Suprapubic skin (tissue), 4 donors: ENCODE results near the gene XNDC1N. TPM values are rescaled to one million over a fixed set of nuclear protein-coding genes. Genes with fewer than 3 reads are reported as not detected.

Source experiments
- DNase-seq, 2 donors: peaks; one replicate each; pipeline ENCODE4 v3.0.0-alpha.2; 2019; ENCODE audit warnings: low spot score in 2 of 2
- H3K27ac ChIP-seq: fragments of 200-600 bp; sonication (generic); one replicate; pipeline ENCODE4 v1.5.1; 2019
- H3K27me3 ChIP-seq: fragments of 200-600 bp; sonication (generic); one replicate; pipeline ENCODE4 v1.5.1; 2019
- H3K36me3 ChIP-seq: fragments of 200-600 bp; sonication (generic); one replicate; pipeline ENCODE4 v1.5.1; 2019
- H3K4me1 ChIP-seq: fragments of 200-600 bp; sonication (generic); one replicate; pipeline ENCODE4 v1.5.1; 2019
- H3K4me3 ChIP-seq: fragments of 200-600 bp; sonication (generic); one replicate; pipeline ENCODE4 v1.5.1; 2019; ENCODE audit warnings: mild to moderate bottlenecking
- H3K9me3 ChIP-seq: fragments of 200-600 bp; sonication (generic); one replicate; pipeline ENCODE4 v1.5.1; 2019
- EP300 ChIP-seq: sonication (generic); formaldehyde crosslinking; IDR thresholded peaks from one replicate; pipeline ENCODE4 v1.6.1; 2017; ENCODE audit warnings: antibody characterized with exemption
- POLR2A ChIP-seq, 2 donors: fragments of 450-650 bp; IDR thresholded peaks; one replicate each; pipeline ENCODE4 v1.6.1; 2017; ENCODE audit warnings: antibody characterized with exemption in 2 of 2, mild to moderate bottlenecking in 2 of 2, moderate library complexity in 2 of 2
- POLR2AphosphoS5 ChIP-seq, 3 donors: sonication (generic); formaldehyde crosslinking; IDR thresholded peaks; one replicate each; pipeline ENCODE4 v1.6.1; 2017; ENCODE audit warnings: antibody characterized with exemption in 3 of 3
- WGBS: methylation state at CpG from one replicate; pipeline ENCODE4 v1.1.5; 2018; 5-methylcytosine and 5-hydroxymethylcytosine counted together
- total RNA-seq, 4 donors: library from RNA; depleted of rRNA; stranded (reverse); fragments of >200 nt; gene quantifications; one replicate each; pipeline ENCODE4 v1.1.0, GENCODE V29; 2016
- TF ChIP-seq, protein P1 (sequence below), 2 donors: fragments of 200-600 bp in 1 of 2; fragments of 450-650 bp in 1 of 2; sonication (generic) in 1 of 2; IDR thresholded peaks; one replicate each; pipeline ENCODE4 v1.5.1; 2016 to 2019; ENCODE audit warnings: antibody characterized with exemption in 2 of 2, mild to moderate bottlenecking in 1 of 2, moderate library complexity in 1 of 2

Gene XNDC1N
- total RNA-seq, 4 donors from 2014 or later: 3.6 to 25.3 (median 5.2) TPM

DNA sequence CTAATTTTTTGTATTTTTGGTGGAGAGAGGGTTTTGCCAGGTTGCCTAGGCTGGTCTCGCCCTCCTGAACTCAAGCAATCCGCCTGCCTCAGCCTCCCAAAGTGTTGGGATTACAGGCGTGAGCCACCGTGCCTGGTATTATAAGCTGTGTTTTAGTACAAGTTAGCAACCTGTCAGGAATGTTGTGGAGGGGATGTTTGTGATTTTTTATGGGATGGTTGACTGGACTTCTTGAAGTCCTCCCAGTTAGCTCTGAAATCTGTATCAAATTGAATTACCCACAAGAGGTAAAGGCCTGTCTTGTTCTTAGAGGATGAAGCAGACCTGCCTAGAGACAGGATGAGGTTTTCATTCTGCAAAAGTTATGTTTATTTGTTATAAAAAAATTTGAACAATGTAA is 36.2 kb upstream of the XNDC1N start:
- Histone ChIP-seq H3K36me3 (peaks cover 64% of the 10 kb centered on the region), H3K4me1 (no peaks in the 10 kb centered on the region), H3K27ac (no peak overlapping the region), H3K4me3 (no peak overlapping the region), H3K9me3 (no peaks in the 10 kb centered on the region), H3K27me3 (no peaks in the 10 kb centered on the region)
- no peak for TF ChIP-seq EP300
- no peak for TF ChIP-seq POLR2A (IDR thresholded peaks at IDR 0.05)
- TF ChIP-seq, protein P1, sequence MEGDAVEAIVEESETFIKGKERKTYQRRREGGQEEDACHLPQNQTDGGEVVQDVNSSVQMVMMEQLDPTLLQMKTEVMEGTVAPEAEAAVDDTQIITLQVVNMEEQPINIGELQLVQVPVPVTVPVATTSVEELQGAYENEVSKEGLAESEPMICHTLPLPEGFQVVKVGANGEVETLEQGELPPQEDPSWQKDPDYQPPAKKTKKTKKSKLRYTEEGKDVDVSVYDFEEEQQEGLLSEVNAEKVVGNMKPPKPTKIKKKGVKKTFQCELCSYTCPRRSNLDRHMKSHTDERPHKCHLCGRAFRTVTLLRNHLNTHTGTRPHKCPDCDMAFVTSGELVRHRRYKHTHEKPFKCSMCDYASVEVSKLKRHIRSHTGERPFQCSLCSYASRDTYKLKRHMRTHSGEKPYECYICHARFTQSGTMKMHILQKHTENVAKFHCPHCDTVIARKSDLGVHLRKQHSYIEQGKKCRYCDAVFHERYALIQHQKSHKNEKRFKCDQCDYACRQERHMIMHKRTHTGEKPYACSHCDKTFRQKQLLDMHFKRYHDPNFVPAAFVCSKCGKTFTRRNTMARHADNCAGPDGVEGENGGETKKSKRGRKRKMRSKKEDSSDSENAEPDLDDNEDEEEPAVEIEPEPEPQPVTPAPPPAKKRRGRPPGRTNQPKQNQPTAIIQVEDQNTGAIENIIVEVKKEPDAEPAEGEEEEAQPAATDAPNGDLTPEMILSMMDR (IDR thresholded peaks at IDR 0.05): no peak
- no peak for TF ChIP-seq POLR2AphosphoS5 (IDR thresholded peaks at IDR 0.05)
- WGBS: 89% methylated on average over 4 of the region's 4 CpGs
- DNase-seq: no peak

DNA sequence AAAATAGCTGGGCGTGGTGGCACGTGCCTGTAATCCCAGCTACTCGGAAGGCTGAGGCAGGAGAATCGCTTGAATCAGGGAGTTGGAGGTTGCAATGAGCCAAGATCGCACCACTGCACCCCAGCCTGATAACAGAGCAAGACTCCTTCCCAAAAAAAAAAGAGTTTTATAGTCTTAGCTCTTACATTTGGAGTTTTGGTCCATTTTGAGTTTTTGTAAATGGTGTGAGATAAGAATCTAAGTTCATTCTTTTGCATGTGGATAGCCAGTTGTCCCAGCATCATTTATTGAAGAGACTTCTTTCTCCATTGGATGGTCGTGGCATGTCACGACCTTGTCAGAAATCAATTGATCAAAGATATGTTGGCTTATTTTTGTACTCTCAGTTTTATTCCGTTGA is 35.1 kb upstream of the XNDC1N start:
- Histone ChIP-seq H3K27ac (no peak overlapping the region), H3K4me1 (no peaks in the 10 kb centered on the region), H3K36me3 (peaks cover 59% of the 10 kb centered on the region), H3K4me3 (no peak overlapping the region), H3K27me3 (no peaks in the 10 kb centered on the region), H3K9me3 (no peaks in the 10 kb centered on the region)
- DNase-seq: no peak
- 93% methylated on average over 8 of the region's 8 CpGs for whole genome bisulfite sequencing
- TF ChIP-seq POLR2AphosphoS5 (IDR thresholded peaks at IDR 0.05) (no peak), EP300 (no peak), POLR2A (IDR thresholded peaks at IDR 0.05) (no peak)
- TF ChIP-seq, protein P1 (IDR thresholded peaks at IDR 0.05): no peak

DNA sequence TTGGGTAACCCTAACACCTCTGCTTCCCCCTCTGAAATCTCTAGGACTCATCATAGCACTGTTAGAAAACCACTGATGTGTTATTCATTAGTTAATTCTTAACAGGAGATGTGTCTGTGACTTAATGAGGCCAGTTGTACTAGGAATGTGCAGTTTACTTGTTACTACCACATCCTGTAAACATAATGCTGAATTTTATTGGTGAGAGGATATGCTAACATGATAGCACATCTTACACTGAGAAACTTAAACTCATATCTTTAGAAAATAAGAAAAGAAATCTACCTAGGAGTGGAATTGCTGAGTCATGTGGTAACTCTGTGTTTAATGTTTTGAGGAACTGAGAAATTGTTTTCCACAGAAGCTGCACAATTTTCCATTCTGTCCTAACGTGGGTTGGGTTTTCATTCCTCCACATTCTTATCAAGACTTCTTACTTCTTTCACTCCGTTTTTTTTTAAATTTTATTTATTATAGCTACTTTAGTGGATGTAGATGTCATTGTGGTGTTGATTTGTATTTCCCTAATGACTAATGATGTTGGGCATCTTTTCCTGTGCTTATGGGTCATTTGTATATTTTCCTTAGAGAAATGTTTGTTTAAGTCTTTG is 34.1 kb upstream of the XNDC1N start:
- Histone ChIP-seq H3K4me1 (no peaks in the 10 kb centered on the region), H3K36me3 (peaks cover 53% of the 10 kb centered on the region), H3K27me3 (no peaks in the 10 kb centered on the region), H3K4me3 (no peak overlapping the region), H3K9me3 (no peaks in the 10 kb centered on the region), H3K27ac (no peak overlapping the region)
- no peak for DNase-seq
- WGBS: 62% methylated on average over 2 of the region's 2 CpGs
- no peak for TF ChIP-seq POLR2AphosphoS5 (IDR thresholded peaks at IDR 0.05)
- no peak for TF ChIP-seq POLR2A (IDR thresholded peaks at IDR 0.05)
- TF ChIP-seq, protein P1 (IDR thresholded peaks at IDR 0.05): no peak
- no peak for TF ChIP-seq EP300

DNA sequence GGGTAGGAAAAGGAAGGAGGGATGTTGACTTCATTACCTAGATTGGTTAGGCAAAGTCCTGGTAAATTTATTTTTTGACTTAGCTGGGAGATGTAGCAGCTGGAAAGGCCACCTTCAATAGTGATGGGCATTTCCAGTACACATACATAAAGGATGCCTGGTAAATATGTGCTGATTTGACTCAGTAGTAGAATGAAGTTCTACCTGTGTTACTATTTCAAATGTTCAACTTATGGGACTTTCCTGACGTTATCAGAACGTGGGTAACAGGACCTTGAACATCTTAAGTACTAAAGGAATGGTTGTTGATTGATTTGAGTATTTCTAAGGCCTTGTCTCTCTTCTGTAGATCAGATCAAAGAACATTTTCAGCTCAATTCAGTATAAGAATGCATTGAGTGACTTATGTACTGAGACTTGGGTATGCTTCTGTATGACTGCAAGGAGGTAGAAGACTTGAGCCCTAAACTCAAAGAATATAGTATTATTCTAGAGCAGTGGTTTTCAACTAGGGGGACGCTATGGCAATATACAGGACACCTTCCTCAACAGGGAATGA is 27.6 kb upstream of the XNDC1N start:
- H3K27ac ChIP-seq: no peak overlapping the region
- no peaks in the 10 kb centered on the region for H3K27me3 ChIP-seq
- no peak overlapping the region for H3K4me3 ChIP-seq
- peaks cover 13% of the 10 kb centered on the region for H3K36me3 ChIP-seq
- no peaks in the 10 kb centered on the region for H3K4me1 ChIP-seq
- DNase-seq: no peak
- no peak for TF ChIP-seq POLR2AphosphoS5 (IDR thresholded peaks at IDR 0.05)
- TF ChIP-seq EP300: no peak
- no peaks in the 10 kb centered on the region for H3K9me3 ChIP-seq
- 60% methylated on average over 3 of the region's 3 CpGs for WGBS

DNA sequence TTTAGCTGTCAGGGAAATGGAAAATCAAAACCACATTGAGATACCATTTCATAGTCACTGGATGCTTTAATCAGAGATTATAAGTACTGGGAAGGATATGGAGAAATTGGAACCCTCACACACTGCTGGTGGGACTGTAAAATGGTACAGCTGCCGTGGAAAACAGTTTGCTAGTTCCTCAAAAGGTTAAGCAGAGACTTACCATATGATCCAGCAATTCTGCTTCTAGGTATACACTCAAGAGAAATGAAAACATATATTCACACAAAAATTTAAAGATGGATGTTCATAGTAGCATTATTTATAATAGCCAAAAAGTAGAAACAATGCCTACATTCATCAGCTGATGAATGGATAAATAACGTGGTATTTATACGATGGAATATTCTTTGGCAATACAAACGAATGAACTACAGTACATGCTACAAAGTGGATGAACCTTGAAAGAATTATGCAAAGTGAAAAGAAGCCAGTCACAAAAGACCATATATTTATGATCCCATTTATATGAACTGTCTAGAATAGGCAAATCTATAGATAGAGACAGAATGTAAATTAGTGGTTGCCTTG is 23.4 kb upstream of the XNDC1N start:
- WGBS: 81% methylated on average over 4 of the region's 4 CpGs
- Histone ChIP-seq H3K4me1 (no peaks in the 10 kb centered on the region), H3K4me3 (no peak overlapping the region), H3K27me3 (no peaks in the 10 kb centered on the region), H3K27ac (no peak overlapping the region), H3K9me3 (no peaks in the 10 kb centered on the region), H3K36me3 (no peaks in the 10 kb centered on the region)
- no peak for DNase-seq
- TF ChIP-seq, protein P1 (IDR thresholded peaks at IDR 0.05): no peak
